ENCODE results near the gene SLBP.

Gene SLBP

GRCh38 chr4:1658146-1658545 lies 54.0 kb downstream of the SLBP start:
- FAIRE-seq (no peak), DNase-seq (ENCODE audit: insufficient read length, low spot score) (no peak)
- TF ChIP-seq CTCF (IDR thresholded peaks at IDR 0.05; ENCODE audit: insufficient read depth, missing control alignments) = no peak

DNA sequence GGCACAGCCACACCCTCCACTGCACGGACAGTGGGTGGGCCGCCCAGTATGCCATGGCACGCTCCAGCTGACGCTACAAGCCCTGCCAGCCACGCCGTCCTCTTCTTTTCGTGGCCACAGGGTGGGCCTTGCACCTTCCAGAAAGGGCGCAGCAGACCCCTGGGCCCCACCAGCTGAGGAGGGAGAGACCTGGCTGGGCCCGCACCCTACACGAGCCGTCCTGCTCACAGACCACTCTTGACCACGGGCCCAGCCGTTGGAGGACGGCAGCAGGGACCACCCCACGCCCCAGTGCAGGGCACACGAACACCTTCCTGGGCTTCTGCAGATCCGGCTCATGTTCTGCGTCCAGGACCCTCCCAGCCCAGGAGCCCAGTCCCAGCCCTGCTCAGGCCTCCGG lies 55.1 kb downstream of the SLBP start:
- no peak for DNase-seq (ENCODE audit: insufficient read length, low spot score)
- TF ChIP-seq CTCF (IDR thresholded peaks at IDR 0.05; ENCODE audit: insufficient read depth, missing control alignments) = no peak
- FAIRE-seq = no peak

- TF ChIP-seq CTCF (IDR thresholded peaks at IDR 0.05; ENCODE audit: insufficient read depth, missing control alignments) = no peak
- no peak for FAIRE-seq
- DNase-seq (ENCODE audit: insufficient read length, low spot score) = no peak
These were observed 56.0 kb downstream of the SLBP start for GRCh38 chr4:1656132-1656531.

DNA sequence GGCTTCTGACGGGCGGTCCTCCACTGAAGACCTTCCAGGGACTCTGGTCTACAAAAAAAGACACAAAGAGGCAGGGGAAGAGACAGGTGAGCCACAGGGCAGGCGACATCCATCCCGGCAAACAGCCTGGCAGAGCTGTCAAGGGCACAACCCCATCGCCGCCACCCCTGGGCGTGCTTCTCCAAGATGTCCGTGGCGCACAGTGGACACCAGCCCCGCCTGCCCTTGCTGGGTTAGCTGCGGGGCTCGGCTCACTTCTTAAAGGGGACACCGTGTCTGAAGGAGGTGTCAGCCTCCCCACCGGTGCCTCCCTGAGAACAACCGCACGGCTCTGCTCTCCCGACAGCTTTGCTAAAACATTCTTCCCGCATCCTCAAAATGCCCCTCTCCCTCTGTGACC lies 56.4 kb downstream of the SLBP start:
- no peak for TF ChIP-seq CTCF (IDR thresholded peaks at IDR 0.05; ENCODE audit: insufficient read depth, missing control alignments)
- no peak for DNase-seq (ENCODE audit: insufficient read length, low spot score)
- FAIRE-seq = no peak

- FAIRE-seq (no peak), DNase-seq (ENCODE audit: insufficient read length, low spot score) (no peak)
- TF ChIP-seq CTCF (IDR thresholded peaks at IDR 0.05; ENCODE audit: insufficient read depth, missing control alignments) = no peak
These were observed 57.0 kb downstream of the SLBP start for GRCh38 chr4:1655081-1655480.

DNA sequence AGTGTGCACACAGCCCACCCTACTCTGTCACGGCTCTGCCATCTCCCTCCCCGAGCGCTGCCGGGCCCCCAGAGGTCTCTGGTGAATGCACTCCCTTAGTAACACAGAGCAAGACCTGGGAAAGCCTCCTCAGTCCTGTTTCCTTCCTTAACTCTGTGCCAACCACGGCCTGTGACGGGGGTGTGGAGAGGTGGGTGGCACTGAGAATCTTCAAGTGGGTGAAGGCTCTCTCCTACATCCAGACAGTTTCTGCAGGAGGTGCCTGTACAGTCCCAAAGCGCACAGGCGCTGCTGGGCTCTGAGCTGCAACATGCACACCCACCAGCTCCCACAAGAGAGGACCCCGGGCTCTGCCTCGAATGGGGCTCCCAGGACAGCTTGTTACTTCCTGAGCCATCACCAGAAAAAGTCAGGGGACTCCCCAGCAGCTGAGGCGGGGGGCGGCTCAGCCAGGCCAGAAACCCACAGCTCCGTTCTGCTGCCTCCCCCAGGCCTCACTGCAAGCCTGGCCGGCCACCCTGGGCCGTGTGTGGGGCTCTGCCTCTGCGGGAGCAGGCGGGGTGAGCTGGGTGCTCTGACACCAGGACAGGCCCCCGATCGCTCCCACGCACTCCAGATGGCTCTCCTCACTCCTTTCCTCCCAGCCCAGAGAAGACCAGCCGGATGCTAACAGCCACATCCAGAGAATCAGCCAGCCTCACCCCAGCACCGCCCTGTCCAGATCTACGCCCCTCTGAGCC lies 57.7 kb downstream of the SLBP start:
- no peak for TF ChIP-seq CTCF (IDR thresholded peaks at IDR 0.05; ENCODE audit: insufficient read depth, missing control alignments)
- no peak for FAIRE-seq
- DNase-seq (ENCODE audit: insufficient read length, low spot score) = no peak

DNA sequence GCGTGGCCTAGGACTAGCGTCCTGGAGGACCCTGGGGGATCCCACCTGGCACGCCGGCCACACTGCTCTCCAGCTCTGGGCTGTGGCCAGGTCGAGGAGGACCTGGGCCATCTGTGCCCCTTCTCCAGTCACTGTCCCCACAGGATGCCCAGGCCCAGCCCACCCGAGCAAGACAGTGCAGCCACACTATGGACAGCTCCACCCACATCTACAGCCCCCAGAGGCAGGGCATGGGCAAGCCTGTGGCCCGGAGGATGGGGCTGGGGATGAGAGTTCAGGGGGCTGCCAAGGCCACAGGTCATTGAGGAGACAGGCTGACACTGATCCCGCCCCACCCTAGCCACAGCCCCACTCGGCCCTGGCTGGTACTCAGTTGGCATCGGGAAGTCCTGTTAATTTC lies 58.3 kb downstream of the SLBP start:
- no peak for TF ChIP-seq CTCF (IDR thresholded peaks at IDR 0.05; ENCODE audit: insufficient read depth, missing control alignments)
- FAIRE-seq (no peak), DNase-seq (ENCODE audit: insufficient read length, low spot score) (no peak)
